Adipose tissue (tissue), 3 donors: Measurements from ENCODE around the gene SS18L1. TPM values are rescaled to one million over a fixed set of nuclear protein-coding genes. Genes with fewer than 3 reads are reported as not detected.

Source experiments
- H3K27ac ChIP-seq: one replicate; pipeline ENCODE4 v1.5.1; 2013; ENCODE audit warnings: low read depth, low read length
- WGBS, 3 donors: extraction: QIAGEN DNeasy Blood & Tissue Kit; methylation state at CpG; one replicate each; pipeline ENCODE4 v1.1.7; 2013; 5-methylcytosine and 5-hydroxymethylcytosine counted together
- polyA plus RNA-seq, 3 donors: library from polyadenylated mRNA; stranded (reverse); fragments of 200-250 nt; gene quantifications; one replicate each; pipeline ENCODE4 v1.2.3, GENCODE V29; 2013
- donor health status: healthy with polysubstance abuse.
- donor health status: Bipolar disorder and iron deficiency.
- donor health status: healthy.

The SS18L1 gene
- polyA plus RNA-seq, 3 donors: 4.8 to 7.2 (median 4.9) TPM

GRCh38 chr20:62162765-62163484 is 19.4 kb downstream of the SS18L1 start:
- 91 to 96% (median 94%) methylated on average over 36 to 38 of the region's 38 CpGs for WGBS, 3 donors
- no peak overlapping the region for H3K27ac ChIP-seq

- H3K27ac ChIP-seq: no peak overlapping the region
- WGBS, 3 donors: 94 to 97% (median 97%) methylated on average over 22 to 25 of the region's 25 CpGs
Observed at GRCh38 chr20:62163485-62163865, 19.9 kb downstream of the SS18L1 start.

GRCh38 chr20:62163986-62164762 is 20.6 kb downstream of the SS18L1 start:
- H3K27ac ChIP-seq: no peak overlapping the region

GRCh38 chr20:62164879-62165761 is 21.6 kb downstream of the SS18L1 start:
- no peak overlapping the region for H3K27ac ChIP-seq
- 96 to 97% (median 96%) methylated on average over 41 of the region's 41 CpGs for WGBS, 3 donors

More at GRCh38 chr20:62163986-62164762, 20.6 kb downstream of the SS18L1 start:
- 95% methylated on average over 25 to 29 of the region's 29 CpGs for WGBS, 3 donors

- H3K27ac ChIP-seq: no peak overlapping the region
Observed at GRCh38 chr20:62165762-62166399, 22.3 kb downstream of the SS18L1 start.

GRCh38 chr20:62167474-62167873 is 23.9 kb downstream of the SS18L1 start:
- 80 to 86% (median 82%) methylated on average over 6 of the region's 6 CpGs for WGBS, 3 donors
- no peak overlapping the region for H3K27ac ChIP-seq

More at GRCh38 chr20:62165762-62166399, 22.3 kb downstream of the SS18L1 start:
- 79 to 89% (median 79%) methylated on average over 25 of the region's 25 CpGs for WGBS, 3 donors

GRCh38 chr20:62168061-62168460 is 24.5 kb downstream of the SS18L1 start:
- H3K27ac ChIP-seq: no peak overlapping the region
- 78 to 95% (median 94%) methylated on average over 4 of the region's 4 CpGs for WGBS, 3 donors

GRCh38 chr20:62168890-62169435 is 25.4 kb downstream of the SS18L1 start:
- WGBS, 3 donors: 95 to 97% (median 96%) methylated on average over 21 to 23 of the region's 23 CpGs

GRCh38 chr20:62170536-62170935 is 27.0 kb downstream of the SS18L1 start:
- WGBS, 3 donors: 94 to 95% (median 94%) methylated on average over 9 of the region's 9 CpGs
- peak overlapping the region; percentile 17 for H3K27ac ChIP-seq

More at GRCh38 chr20:62168890-62169435, 25.4 kb downstream of the SS18L1 start:
- no peak overlapping the region for H3K27ac ChIP-seq

- WGBS, 3 donors: 76 to 85% (median 79%) methylated on average over 8 of the region's 8 CpGs
- no peak overlapping the region for H3K27ac ChIP-seq
Observed at GRCh38 chr20:62171245-62171644, 27.7 kb downstream of the SS18L1 start.

GRCh38 chr20:62172666-62173065 is 29.1 kb downstream of the SS18L1 start:
- 89 to 99% (median 97%) methylated on average over 13 to 18 of the region's 18 CpGs for WGBS, 3 donors
- H3K27ac ChIP-seq: no peak overlapping the region

- WGBS, 3 donors: 94 to 96% (median 95%) methylated on average over 28 of the region's 28 CpGs
- no peak overlapping the region for H3K27ac ChIP-seq
Observed at GRCh38 chr20:62174021-62174804, 30.6 kb downstream of the SS18L1 start.

GRCh38 chr20:62174870-62175624 is 31.5 kb downstream of the SS18L1 start:
- no peak overlapping the region for H3K27ac ChIP-seq
- 94 to 97% (median 97%) methylated on average over 26 of the region's 26 CpGs for WGBS, 3 donors

- no peak overlapping the region for H3K27ac ChIP-seq
- WGBS, 3 donors: 90 to 96% (median 95%) methylated on average over 10 of the region's 10 CpGs
Observed at GRCh38 chr20:62175711-62176110, 32.1 kb downstream of the SS18L1 start.

- no peak overlapping the region for H3K27ac ChIP-seq
- WGBS, 3 donors: 92 to 94% (median 93%) methylated on average over 15 of the region's 15 CpGs
Observed at GRCh38 chr20:62176866-62177265, 33.3 kb downstream of the SS18L1 start.

GRCh38 chr20:62177307-62177706 is 33.7 kb downstream of the SS18L1 start:
- 89 to 93% (median 91%) methylated on average over 9 of the region's 9 CpGs for WGBS, 3 donors

More at GRCh38 chr20:62177307-62177706, 33.7 kb downstream of the SS18L1 start:
- no peak overlapping the region for H3K27ac ChIP-seq
